Peyer's patch (tissue), 4 donors: ENCODE measurements around the gene CENPF.

Experiments
- POLR2A ChIP-seq, 2 donors: fragments of 450-650 bp; IDR thresholded peaks; one replicate each; pipeline ENCODE4 v1.5.1; 2017; ENCODE audit warnings: antibody characterized with exemption in 2 of 2, mild to moderate bottlenecking in 2 of 2, moderate library complexity in 2 of 2
- TF ChIP-seq, protein P1 (sequence below), 6 experiments: fragments of 450-650 bp in 4 of 6; fragments of 200-600 bp in 2 of 6; sonication (generic) in 1 of 6; IDR thresholded peaks; one replicate each; pipeline ENCODE4 v1.5.1; 2017 to 2019; ENCODE audit warnings: antibody characterized with exemption in 6 of 6, mild to moderate bottlenecking in 3 of 6, moderate library complexity in 1 of 6

DNA sequence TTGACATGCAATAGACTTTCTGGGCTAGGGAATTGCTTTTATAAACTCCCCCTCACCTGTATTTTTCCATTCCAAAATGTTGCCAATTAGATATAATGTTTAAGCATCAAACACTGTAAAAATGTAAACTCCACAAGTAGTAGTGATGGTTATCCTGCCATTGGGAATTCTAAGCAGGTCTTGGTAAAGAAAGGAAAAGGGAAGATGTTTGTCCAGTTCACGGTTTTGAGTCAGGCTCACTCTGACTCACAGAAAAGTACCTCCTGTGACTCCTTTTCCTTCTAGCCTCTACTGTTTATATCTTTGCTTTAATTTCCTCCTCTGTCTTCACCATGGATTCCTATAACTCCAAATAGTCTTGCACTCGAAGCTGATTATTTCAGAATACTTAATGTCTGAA lies 32.6 kb upstream of the CENPF start:
- TF ChIP-seq, protein P1, sequence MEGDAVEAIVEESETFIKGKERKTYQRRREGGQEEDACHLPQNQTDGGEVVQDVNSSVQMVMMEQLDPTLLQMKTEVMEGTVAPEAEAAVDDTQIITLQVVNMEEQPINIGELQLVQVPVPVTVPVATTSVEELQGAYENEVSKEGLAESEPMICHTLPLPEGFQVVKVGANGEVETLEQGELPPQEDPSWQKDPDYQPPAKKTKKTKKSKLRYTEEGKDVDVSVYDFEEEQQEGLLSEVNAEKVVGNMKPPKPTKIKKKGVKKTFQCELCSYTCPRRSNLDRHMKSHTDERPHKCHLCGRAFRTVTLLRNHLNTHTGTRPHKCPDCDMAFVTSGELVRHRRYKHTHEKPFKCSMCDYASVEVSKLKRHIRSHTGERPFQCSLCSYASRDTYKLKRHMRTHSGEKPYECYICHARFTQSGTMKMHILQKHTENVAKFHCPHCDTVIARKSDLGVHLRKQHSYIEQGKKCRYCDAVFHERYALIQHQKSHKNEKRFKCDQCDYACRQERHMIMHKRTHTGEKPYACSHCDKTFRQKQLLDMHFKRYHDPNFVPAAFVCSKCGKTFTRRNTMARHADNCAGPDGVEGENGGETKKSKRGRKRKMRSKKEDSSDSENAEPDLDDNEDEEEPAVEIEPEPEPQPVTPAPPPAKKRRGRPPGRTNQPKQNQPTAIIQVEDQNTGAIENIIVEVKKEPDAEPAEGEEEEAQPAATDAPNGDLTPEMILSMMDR (IDR thresholded peaks at IDR 0.05), result no peak
- no peak for TF ChIP-seq POLR2A (IDR thresholded peaks at IDR 0.05)
